ENCODE results near the gene BCAP31. TPM values are rescaled to one million over a fixed set of nuclear protein-coding genes. Genes with fewer than 3 reads are reported as not detected.

BCAP31 gene
- total RNA-seq, 4 donors from 2014 or later: 214 to 334 (median 269) TPM

GRCh38 chrX:153693216-153694086 lies 30.7 kb downstream of the BCAP31 start:
- TF ChIP-seq CTCF (IDR thresholded peaks at IDR 0.05; ENCODE audit: low read depth): no peak

GRCh38 chrX:153692611-153693156 lies 31.5 kb downstream of the BCAP31 start:
- TF ChIP-seq CTCF (IDR thresholded peaks at IDR 0.05; ENCODE audit: low read depth): no peak

GRCh38 chrX:153692003-153692402 lies 32.2 kb downstream of the BCAP31 start:
- no peak for TF ChIP-seq CTCF (IDR thresholded peaks at IDR 0.05; ENCODE audit: low read depth)

GRCh38 chrX:153690466-153690865 lies 33.7 kb downstream of the BCAP31 start:
- no peak for TF ChIP-seq CTCF (IDR thresholded peaks at IDR 0.05; ENCODE audit: low read depth)

GRCh38 chrX:153689654-153690465 lies 34.3 kb downstream of the BCAP31 start:
- TF ChIP-seq CTCF (IDR thresholded peaks at IDR 0.05; ENCODE audit: low read depth): no peak

GRCh38 chrX:153688911-153689590 lies 35.1 kb downstream of the BCAP31 start:
- no peak for TF ChIP-seq CTCF (IDR thresholded peaks at IDR 0.05; ENCODE audit: low read depth)
